HG02763 (cell line): Measurements from ENCODE around the gene TTC23L.
A peak's percentile ranks its signal among the peaks of the same experiment; 100 is the strongest.

Source experiments
- ATAC-seq: cut with Tn5 transposase; IDR thresholded peaks from one replicate; pipeline ENCODE4 v1.9.1; 2021; ENCODE audit warnings: mild to moderate bottlenecking, moderate library complexity; ENCODE audit not compliant: unreplicated experiment

The TTC23L gene

GRCh38 chr5:34832568-34832967 lies 6.4 kb upstream of the TTC23L start:
- no peak for ATAC-seq

GRCh38 chr5:34833090-34833489 lies 5.9 kb upstream of the TTC23L start:
- ATAC-seq: no peak

- no peak for ATAC-seq
These were observed 4.8 kb upstream of the TTC23L start for GRCh38 chr5:34833976-34834793.

GRCh38 chr5:34834794-34835089 lies 4.2 kb upstream of the TTC23L start:
- no peak for ATAC-seq

- ATAC-seq: no peak
These were observed 3.3 kb upstream of the TTC23L start for GRCh38 chr5:34835664-34836063.

GRCh38 chr5:34841816-34842215 lies 2.9 kb downstream of the TTC23L start:
- ATAC-seq: no peak

GRCh38 chr5:34842554-34842953 lies 3.6 kb downstream of the TTC23L start:
- no peak for ATAC-seq

GRCh38 chr5:34843497-34843896 lies 4.5 kb downstream of the TTC23L start:
- ATAC-seq: no peak

GRCh38 chr5:34844106-34844505 lies 5.1 kb downstream of the TTC23L start:
- ATAC-seq: no peak

- no peak for ATAC-seq
These were observed 6.0 kb downstream of the TTC23L start for GRCh38 chr5:34844999-34845398.

GRCh38 chr5:34847056-34847455 lies 8.1 kb downstream of the TTC23L start:
- no peak for ATAC-seq

- ATAC-seq: no peak
These were observed 8.6 kb downstream of the TTC23L start for GRCh38 chr5:34847552-34847951.

GRCh38 chr5:34848230-34848629 lies 9.3 kb downstream of the TTC23L start:
- ATAC-seq: no peak

- ATAC-seq: no peak
These were observed 10.3 kb downstream of the TTC23L start for GRCh38 chr5:34849253-34849652.

- peak; percentile 94 for ATAC-seq
These were observed 15.7 kb downstream of the TTC23L start for GRCh38 chr5:34854459-34855174.

GRCh38 chr5:34857161-34857560 lies 18.2 kb downstream of the TTC23L start:
- no peak for ATAC-seq

GRCh38 chr5:34857894-34858293 lies 18.9 kb downstream of the TTC23L start:
- no peak for ATAC-seq

- no peak for ATAC-seq
These were observed 19.8 kb downstream of the TTC23L start for GRCh38 chr5:34858790-34859189.

- no peak for ATAC-seq
These were observed 20.3 kb downstream of the TTC23L start for GRCh38 chr5:34859253-34859652.

GRCh38 chr5:34863946-34864345 lies 25.0 kb downstream of the TTC23L start:
- ATAC-seq: no peak

GRCh38 chr5:34865091-34865490 lies 26.1 kb downstream of the TTC23L start:
- ATAC-seq: no peak

GRCh38 chr5:34866989-34867471 lies 28.1 kb downstream of the TTC23L start:
- no peak for ATAC-seq
